ENCODE data around the gene CARD6.
"Not testable (repeated sequence)": the region's sequence is repeated elsewhere in the genome, so short reads cannot be mapped to it uniquely, and the experiment has no call there.

CARD6 gene

GRCh38 chr5:40828021-40828631 lies 13.0 kb upstream of the CARD6 start:
- no peak for DNase-seq

GRCh38 chr5:40828690-40829661 lies 12.2 kb upstream of the CARD6 start:
- no peak for DNase-seq

- DNase-seq = no peak
Measured at GRCh38 chr5:40829748-40830533, 11.2 kb upstream of the CARD6 start.

GRCh38 chr5:40831346-40832210 lies 9.6 kb upstream of the CARD6 start:
- DNase-seq = no peak

- no peak for DNase-seq
Measured at GRCh38 chr5:40832345-40832744, 8.8 kb upstream of the CARD6 start.

GRCh38 chr5:40833712-40834229 lies 7.4 kb upstream of the CARD6 start:
- no peak for DNase-seq

- no peak for DNase-seq
Measured at GRCh38 chr5:40834391-40834848, 6.7 kb upstream of the CARD6 start.

- peak; percentile 95 for DNase-seq
Measured at GRCh38 chr5:40834849-40835787, 6.0 kb upstream of the CARD6 start, which contains the start of gene RPL37. Gene RPL37 (minus strand): TSS chr5:40835222. CDS start chr5:40835185, 37 bp downstream.

GRCh38 chr5:40838086-40838485 lies 3.1 kb upstream of the CARD6 start:
- DNase-seq = no peak

- no peak for DNase-seq
Measured at GRCh38 chr5:40842351-40842750, 1.2 kb downstream of the CARD6 start.

- DNase-seq = no peak
Measured at GRCh38 chr5:40844565-40844964, 3.4 kb downstream of the CARD6 start.

GRCh38 chr5:40846371-40846770 lies 5.2 kb downstream of the CARD6 start:
- no peak for DNase-seq

GRCh38 chr5:40847525-40847924 lies 6.4 kb downstream of the CARD6 start:
- DNase-seq = no peak

- no peak for DNase-seq
Measured at GRCh38 chr5:40853632-40854192, 12.5 kb downstream of the CARD6 start.

GRCh38 chr5:40860711-40861110 lies 19.5 kb downstream of the CARD6 start:
- DNase-seq = no peak

- not testable (repeated sequence) for DNase-seq
Measured at GRCh38 chr5:40865004-40865403, 23.8 kb downstream of the CARD6 start.

- no peak for DNase-seq
Measured at GRCh38 chr5:40866844-40867243, 25.7 kb downstream of the CARD6 start.

GRCh38 chr5:40869384-40869783 lies 28.2 kb downstream of the CARD6 start:
- DNase-seq = no peak

GRCh38 chr5:40871177-40871576 lies 30.0 kb downstream of the CARD6 start:
- DNase-seq = no peak

- not testable (repeated sequence) for DNase-seq
Measured at GRCh38 chr5:40872253-40872652, 31.1 kb downstream of the CARD6 start.

Measured in NK-92 treated with Interleukin-12 subunit alpha and Interleukin-12 subunit beta, amount 100 ng/mL, for 24 hours (cell line).